ENCODE data around the gene SYK.
A peak's percentile ranks its signal among the peaks of the same experiment; 100 is the strongest.

Gene SYK

GRCh38 chr9:90890146-90890810 is 88.7 kb downstream of the SYK start:
- ChIA-PET CTCF (no interaction called here), POLR2A (no interaction called here)
- DNase-seq (ENCODE audit: extremely low spot score): peak; percentile 36
- no peak for TF ChIP-seq FOXM1 (IDR thresholded peaks at IDR 0.05; ENCODE audit: borderline replicate concordance)
- no peak for TF ChIP-seq ARNT (IDR thresholded peaks at IDR 0.05)
- no peak for TF ChIP-seq TARDBP (IDR thresholded peaks at IDR 0.05)
- no peak for TF ChIP-seq ZNF384 (IDR thresholded peaks at IDR 0.05)
- no peak for TF ChIP-seq NFRKB (IDR thresholded peaks at IDR 0.05)
- no peak for TF ChIP-seq FOXA1 (IDR thresholded peaks at IDR 0.05)
- TF ChIP-seq SUZ12 (IDR thresholded peaks at IDR 0.05): no peak
- no peak for TF ChIP-seq BHLHE40 (IDR thresholded peaks at IDR 0.05; ENCODE audit: borderline replicate concordance)
- TF ChIP-seq ELF4 (IDR thresholded peaks at IDR 0.05): no peak
- no peak for TF ChIP-seq PKNOX1 (IDR thresholded peaks at IDR 0.05)
- no peak for TF ChIP-seq HDGF (IDR thresholded peaks at IDR 0.05; ENCODE audit: borderline replicate concordance)
- no peak for TF ChIP-seq LEF1 (IDR thresholded peaks at IDR 0.05; ENCODE audit: borderline replicate concordance)
- no peak for TF ChIP-seq CTBP1 (IDR thresholded peaks at IDR 0.05; ENCODE audit: borderline replicate concordance)

GRCh38 chr9:90891308-90892040 is 89.9 kb downstream of the SYK start:
- ChIA-PET CTCF (no interaction called here), POLR2A (no interaction called here)
- TF ChIP-seq FOXM1 (IDR thresholded peaks at IDR 0.05; ENCODE audit: borderline replicate concordance) (no peak), FOXK2 (IDR thresholded peaks at IDR 0.05) (no peak), ZNF384 (IDR thresholded peaks at IDR 0.05) (no peak), LEF1 (IDR thresholded peaks at IDR 0.05; ENCODE audit: borderline replicate concordance) (no peak), SP1 (IDR thresholded peaks at IDR 0.05) (no peak), HDGF (IDR thresholded peaks at IDR 0.05; ENCODE audit: borderline replicate concordance) (no peak), CTBP1 (IDR thresholded peaks at IDR 0.05; ENCODE audit: borderline replicate concordance) (no peak), L3MBTL2 (conservative IDR thresholded peaks at IDR 0.05) (no peak), TARDBP (IDR thresholded peaks at IDR 0.05) (no peak), PKNOX1 (IDR thresholded peaks at IDR 0.05) (no peak), FOXA1 (IDR thresholded peaks at IDR 0.05) (no peak)
- no peak for DNase-seq (ENCODE audit: extremely low spot score)

- no peak for DNase-seq (ENCODE audit: extremely low spot score)
- CTCF ChIA-PET: no interaction called here
- TF ChIP-seq HDGF (IDR thresholded peaks at IDR 0.05; ENCODE audit: borderline replicate concordance) (no peak), SUZ12 (IDR thresholded peaks at IDR 0.05) (no peak), FOXM1 (IDR thresholded peaks at IDR 0.05; ENCODE audit: borderline replicate concordance) (no peak), L3MBTL2 (conservative IDR thresholded peaks at IDR 0.05) (no peak), LEF1 (IDR thresholded peaks at IDR 0.05; ENCODE audit: borderline replicate concordance) (no peak), CTBP1 (IDR thresholded peaks at IDR 0.05; ENCODE audit: borderline replicate concordance) (no peak), FOXK2 (IDR thresholded peaks at IDR 0.05) (no peak), ELF4 (IDR thresholded peaks at IDR 0.05) (no peak), BHLHE40 (IDR thresholded peaks at IDR 0.05; ENCODE audit: borderline replicate concordance) (no peak), TARDBP (IDR thresholded peaks at IDR 0.05) (no peak), SP1 (IDR thresholded peaks at IDR 0.05) (no peak), FOXA1 (IDR thresholded peaks at IDR 0.05) (no peak), PKNOX1 (IDR thresholded peaks at IDR 0.05) (no peak), ARNT (IDR thresholded peaks at IDR 0.05) (no peak), ZNF384 (IDR thresholded peaks at IDR 0.05) (no peak), NFRKB (IDR thresholded peaks at IDR 0.05) (no peak)
- POLR2A ChIA-PET: no interaction called here
Observed at GRCh38 chr9:90892918-90893317, 91.3 kb downstream of the SYK start.

- ChIA-PET POLR2A (no interaction called here), CTCF (no interaction called here)
- TF ChIP-seq LEF1 (IDR thresholded peaks at IDR 0.05; ENCODE audit: borderline replicate concordance): no peak
- TF ChIP-seq SP1 (IDR thresholded peaks at IDR 0.05): no peak
- TF ChIP-seq TARDBP (IDR thresholded peaks at IDR 0.05): no peak
- no peak for TF ChIP-seq NFRKB (IDR thresholded peaks at IDR 0.05)
- no peak for TF ChIP-seq L3MBTL2 (conservative IDR thresholded peaks at IDR 0.05)
- no peak for TF ChIP-seq BHLHE40 (IDR thresholded peaks at IDR 0.05; ENCODE audit: borderline replicate concordance)
- TF ChIP-seq ARNT (IDR thresholded peaks at IDR 0.05): no peak
- no peak for TF ChIP-seq CTBP1 (IDR thresholded peaks at IDR 0.05; ENCODE audit: borderline replicate concordance)
- TF ChIP-seq SUZ12 (IDR thresholded peaks at IDR 0.05): no peak
- TF ChIP-seq FOXA1 (IDR thresholded peaks at IDR 0.05): no peak
- TF ChIP-seq HDGF (IDR thresholded peaks at IDR 0.05; ENCODE audit: borderline replicate concordance): no peak
- TF ChIP-seq ELF4 (IDR thresholded peaks at IDR 0.05): no peak
- no peak for TF ChIP-seq PKNOX1 (IDR thresholded peaks at IDR 0.05)
- TF ChIP-seq FOXM1 (IDR thresholded peaks at IDR 0.05; ENCODE audit: borderline replicate concordance): no peak
- no peak for TF ChIP-seq FOXK2 (IDR thresholded peaks at IDR 0.05)
- TF ChIP-seq ZNF384 (IDR thresholded peaks at IDR 0.05): no peak
- DNase-seq (ENCODE audit: extremely low spot score): no peak
Observed at GRCh38 chr9:90893706-90894105, 92.1 kb downstream of the SYK start.

All from HEK293T (cell line).